K562 (cell line): ENCODE measurements around the gene EFNA5. TPM values are rescaled to one million over a fixed set of nuclear protein-coding genes. Genes with fewer than 3 reads are reported as not detected.

ENCODE experiments used
- ATAC-seq: fragments of 200-7000 bp; cut with Tn5 transposase; 3 replicates; pipeline ENCODE4 v1.9.1; 2020; ENCODE audit warnings: moderate library complexity
- BruUV-seq: library from RNA; stranded (reverse); fragments of 400-500 nt; replicated peaks from 2 replicates; lab custom pipeline; 2021; lab: Mats Ljungman, UMichigan
- CTCF ChIA-PET: fragments of 300-600 bp; formaldehyde crosslinking; extraction: SDS; loops from one replicate; lab custom pipeline; 2021; ENCODE audit warnings: low intra/inter-chr PET ratio; lab: Yijun Ruan, JAX
- POLR2A ChIA-PET: fragments of 300-600, 350-650 bp; sonication (Branson Sonifier 250); formaldehyde crosslinking; extraction: SDS; loops from one replicate; lab custom pipeline; 2021; ENCODE audit warnings: antibody characterized with exemption, inconsistent platforms; lab: Yijun Ruan, JAX
- DNase-seq, 4 experiments: peaks; one replicate each; pipeline versions ENCODE4 v3.0.0 to v3.0.0-alpha.2; 2011 to 2018; ENCODE audit warnings: low spot score in 3 of 4, mixed read lengths in 3 of 4; ENCODE audit errors: extremely low read depth in 1 of 4
- FAIRE-seq: peaks from 2 replicates; lab custom pipeline; 2011; peaks lifted over from hg19 to GRCh38; lab: Jason Lieb, UNC
- H2AFZ ChIP-seq: 2 replicates; pipeline ENCODE4 v1.6.0; 2011; ENCODE audit warnings: low read depth, low read length, control low read depth, inconsistent platforms
- H3K27ac ChIP-seq: fragments of 200-600 bp; 3 replicates; pipeline ENCODE4 v1.8.0; 2011; ENCODE audit warnings: low read depth, mild to moderate bottlenecking, control low read depth, inconsistent platforms, low read length, moderate library complexity, mixed read lengths; ENCODE audit errors: extremely low read depth
- H3K27me3 ChIP-seq, 2 experiments: fragments of 300-600 bp in 1 of 2; 2 replicates in 1 of 2; 3 replicates in 1 of 2; pipeline versions ENCODE4 v1.6.0 to v1.8.0; 2011; ENCODE audit warnings: inconsistent platforms in 2 of 2, low read length in 2 of 2, mild to moderate bottlenecking in 1 of 2, mixed read lengths in 1 of 2, moderate library complexity in 1 of 2; ENCODE audit not compliant: control insufficient read depth in 2 of 2, insufficient read depth in 2 of 2
- H3K36me3 ChIP-seq: fragments of 300-600 bp; 3 replicates; pipeline ENCODE4 v1.8.0; 2011; ENCODE audit warnings: mild to moderate bottlenecking, low read length, inconsistent platforms; ENCODE audit not compliant: control insufficient read depth, insufficient read depth
- H3K4me1 ChIP-seq, 2 experiments: fragments of 200-600 bp in 1 of 2; replicated peaks in 1 of 2; 2 replicates in 1 of 2; 3 replicates in 1 of 2; pipeline versions ENCODE4 v1.5.1 to v1.8.0; 2011; ENCODE audit warnings: inconsistent platforms in 2 of 2, low read length in 2 of 2, mild to moderate bottlenecking in 1 of 2, mixed read lengths in 1 of 2, moderate library complexity in 1 of 2; ENCODE audit not compliant: control insufficient read depth in 2 of 2, insufficient read depth in 2 of 2
- H3K4me2 ChIP-seq: 2 replicates; pipeline ENCODE4 v1.6.1; 2011; ENCODE audit warnings: low read length, control low read depth, inconsistent platforms, mixed read lengths; ENCODE audit not compliant: insufficient read depth
- H3K4me3 ChIP-seq: fragments of 200-600 bp; sonication (generic), shearing (Covaris generic); 2 replicates; pipeline ENCODE4 v1.5.1; 2016; ENCODE audit warnings: control low read depth, inconsistent platforms
- H3K79me2 ChIP-seq: fragments of 200-600 bp; 3 replicates; pipeline ENCODE4 v1.8.0; 2011; ENCODE audit warnings: low read length, inconsistent platforms; ENCODE audit not compliant: control insufficient read depth, insufficient read depth
- H3K9ac ChIP-seq, 2 experiments: 2 replicates each; pipeline versions ENCODE4 v1.6.0 to v1.6.1; 2011; ENCODE audit warnings: low read depth in 2 of 2, low read length in 2 of 2, control low read depth in 1 of 2, inconsistent platforms in 1 of 2, mild to moderate bottlenecking in 1 of 2, mixed read lengths in 1 of 2; ENCODE audit not compliant: insufficient read depth in 1 of 2
- H3K9me1 ChIP-seq: one replicate; pipeline ENCODE4 v1.6.0; 2011; ENCODE audit warnings: inconsistent platforms, mild to moderate bottlenecking, low read length, moderate library complexity; ENCODE audit not compliant: control insufficient read depth, insufficient read depth
- H3K9me3 ChIP-seq: replicated peaks from 2 replicates; pipeline ENCODE4 v1.5.1; 2011; ENCODE audit warnings: low read depth, low read length, inconsistent platforms; ENCODE audit not compliant: control insufficient read depth, insufficient read depth
- H4K20me1 ChIP-seq: replicated peaks from 2 replicates; pipeline ENCODE4 v1.6.1; 2011; ENCODE audit warnings: low read length, inconsistent platforms, mixed read lengths; ENCODE audit not compliant: control insufficient read depth, insufficient read depth
- BRCA1 ChIP-seq, 2 experiments: fragments of 450-650 bp in 1 of 2; sonication (generic) in 1 of 2; formaldehyde crosslinking in 1 of 2; IDR thresholded peaks; 2 replicates each; pipeline versions ENCODE4 v1.5.0 to v1.6.1; 2017 to 2020; ENCODE audit warnings: mild to moderate bottlenecking in 1 of 2, missing genetic modification reagents in 1 of 2
- CHCHD3 ChIP-seq: fragments of 250-450 bp; sonication (Bioruptor Pico); IDR thresholded peaks from 2 replicates; pipeline ENCODE4 v2.1.2; 2022; ENCODE audit warnings: mild to moderate bottlenecking
- ELF2 ChIP-seq: fragments of 250-450 bp; sonication (Bioruptor Pico); IDR thresholded peaks from 2 replicates; pipeline ENCODE4 v1.5.0; 2021; ENCODE audit warnings: mild to moderate bottlenecking
- HES1 ChIP-seq: fragments of 450-650 bp; IDR thresholded peaks from 2 replicates; pipeline ENCODE4 v1.6.1; 2016; ENCODE audit warnings: low read depth, mild to moderate bottlenecking, moderate library complexity
- ID3 ChIP-seq, 2 experiments: fragments of 250-450 bp in 1 of 2; fragments of 450-650 bp in 1 of 2; sonication (Bioruptor Pico) in 1 of 2; IDR thresholded peaks; 2 replicates each; pipeline versions ENCODE4 v1.6.1 to v1.8.0; 2016 to 2021; ENCODE audit warnings: mild to moderate bottlenecking in 2 of 2, moderate library complexity in 2 of 2, missing compliant biosample characterization in 1 of 2, missing genetic modification characterization in 1 of 2
- PCBP2 ChIP-seq: fragments of 200-400 bp; formaldehyde crosslinking; IDR thresholded peaks from 2 replicates; pipeline ENCODE4 v1.6.1; 2018; ENCODE audit warnings: low read length, low read depth, mild to moderate bottlenecking, moderate library complexity; ENCODE audit not compliant: poor library complexity, severe bottlenecking
- PTRF ChIP-seq: fragments of 450-650 bp; IDR thresholded peaks from 2 replicates; pipeline ENCODE4 v1.6.1; 2016; ENCODE audit warnings: mild to moderate bottlenecking, missing genetic modification characterization, missing compliant biosample characterization
- RAD21 ChIP-seq, 2 experiments: fragments of 250-450 bp in 1 of 2; fragments of 450-650 bp in 1 of 2; sonication (Bioruptor Pico) in 1 of 2; formaldehyde crosslinking in 1 of 2; IDR thresholded peaks in 1 of 2; conservative IDR thresholded peaks in 1 of 2; 2 replicates each; pipeline versions ENCODE4 v1.4.0 to v1.8.0; 2020 to 2022; ENCODE audit warnings: mild to moderate bottlenecking in 2 of 2, moderate library complexity in 1 of 2
- ZFP30 ChIP-seq: fragments of 250-450 bp; sonication (Bioruptor Pico); IDR thresholded peaks from 2 replicates; pipeline ENCODE4 v1.8.0; 2022; ENCODE audit warnings: moderate library complexity, mild to moderate bottlenecking, inconsistent platforms, borderline replicate concordance
- ZNF583 ChIP-seq: fragments of 250-450 bp; sonication (Bioruptor Pico); IDR thresholded peaks from 2 replicates; pipeline ENCODE4 v1.4.0; 2020
- ZNF707 ChIP-seq: fragments of 250-450 bp; sonication (Bioruptor Pico); conservative IDR thresholded peaks from 2 replicates; pipeline ENCODE4 v1.8.0; 2022; ENCODE audit warnings: inconsistent platforms, mild to moderate bottlenecking, moderate library complexity
- ZZZ3 ChIP-seq: fragments of 450-650 bp; IDR thresholded peaks from 2 replicates; pipeline ENCODE4 v1.6.1; 2016; ENCODE audit warnings: antibody characterized with exemption, mild to moderate bottlenecking, moderate library complexity
- WGBS: fragments of 100-300 bp; shearing (Covaris generic); methylation state at CpG from one replicate; pipeline ENCODE4 v1.1.6; 2016; ENCODE audit warnings: low coverage, mixed read lengths; ENCODE audit not compliant: insufficient coverage; ENCODE audit errors: missing lambda C conversion rate; 5-methylcytosine and 5-hydroxymethylcytosine counted together
- in situ Hi-C: fragments of 300-500 bp; cut with MboI; formaldehyde crosslinking; loops from 4 replicates; pipeline ENCODE4 v1.15.0; 2018; ENCODE audit warnings: inconsistent platforms, mixed read lengths
- intact Hi-C: fragments of 100-400 bp; cut with micrococcal nuclease; formaldehyde crosslinking; loops from 2 replicates; pipeline ENCODE4 v1.14.2; 2022
- polyA plus RNA-seq, 8 experiments: library from polyadenylated mRNA; depleted of rRNA in 4 of 8; stranded (reverse) in 5 of 8; unstranded in 3 of 8; fragments of >200 nt; fragmentation: Nextera tagmentation in 2 of 8; fragmentation: Illumina TruSeq in 1 of 8; extraction: Ambion mirVana in 2 of 8; extraction: Trizol in 1 of 8; gene quantifications; 2 replicates each; pipeline versions ENCODE4 v1.2.1 to v1.2.3, GENCODE V29; 2011 to 2014; ENCODE audit warnings: inconsistent platforms in 1 of 8, missing spikeins in 1 of 8
- total RNA-seq, 7 experiments: library from RNA; depleted of rRNA in 6 of 7; stranded (reverse); fragments of >200 nt in 6 of 7; fragmentation: Illumina TruSeq in 2 of 7; extraction: Trizol in 2 of 7; gene quantifications; 2 replicates each; pipeline versions ENCODE4 v1.2.1 to v1.2.3, GENCODE V29; 2011 to 2021; ENCODE audit warnings: low replicate concordance in 1 of 7

The EFNA5 gene
- total and polyA plus RNA-seq, 9 of the 15 experiments (the other 6 are each of a cell fraction or from before 2014, with no cell fraction given): 0.20 TPM; not detected in 8

- no peak for TF ChIP-seq BRCA1 (IDR thresholded peaks at IDR 0.05)
- no peak for TF ChIP-seq BRCA1 (CRISPR knock-in tag; IDR thresholded peaks at IDR 0.05)
Measured at GRCh38 chr5:107665036-107665570, 5.6 kb downstream of the EFNA5 start (continued).

GRCh38 chr5:107663697-107664096 lies 7.0 kb downstream of the EFNA5 start:
- H4K20me1 ChIP-seq: no peaks in the 10 kb centered on the region
- no peaks in the 10 kb centered on the region for H3K9me1 ChIP-seq
- no peaks in the 10 kb centered on the region for H3K79me2 ChIP-seq
- CTCF ChIA-PET: no interaction called here
- intact Hi-C loops (no loop called here), in situ Hi-C loops (no loop called here)
- TF ChIP-seq PTRF (tag): no peak
- no peak for TF ChIP-seq ZFP30 (CRISPR knock-in tag)
- no peak for TF ChIP-seq ZNF583
- TF ChIP-seq HES1: no peak
- TF ChIP-seq PCBP2: no peak
- TF ChIP-seq RAD21 (CRISPR knock-in tag; conservative IDR thresholded peaks at IDR 0.05 in 1 of 2, IDR thresholded peaks at IDR 0.05 in 1 of 2): no peak
- TF ChIP-seq ZZZ3: no peak
- TF ChIP-seq ID3 (CRISPR knock-in tag; IDR thresholded peaks at IDR 0.05): no peak
- TF ChIP-seq ID3 (tag; IDR thresholded peaks at IDR 0.05): no peak
- TF ChIP-seq ELF2: no peak
- TF ChIP-seq ZNF707 (CRISPR knock-in tag): no peak
- no peak for TF ChIP-seq CHCHD3 (CRISPR knock-in tag)
- H3K4me2 ChIP-seq: no peak overlapping the region
- no peak for DNase-seq
- no peak overlapping the region for H3K27ac ChIP-seq
- H3K36me3 ChIP-seq: no peaks in the 10 kb centered on the region
- no peak overlapping the region for H2AFZ ChIP-seq
- H3K9me3 ChIP-seq: no peaks in the 10 kb centered on the region
- H3K9ac ChIP-seq: no peak overlapping the region
- no peak overlapping the region for H3K4me3 ChIP-seq
- no TSS peak for BruUV-seq
- FAIRE-seq: no peak
- H3K4me1 ChIP-seq: no peaks in the 10 kb centered on the region
- WGBS: 0% methylated on average over 1 of the region's 1 CpG
- H3K27me3 ChIP-seq: no peaks in the 10 kb centered on the region
- POLR2A ChIA-PET: no interaction called here
- ATAC-seq: no peak
